ENCODE data around the gene PREP.
A peak's percentile ranks its signal among the peaks of the same experiment; 100 is the strongest.
"Not testable (repeated sequence)": the region's sequence is repeated elsewhere in the genome, so short reads cannot be mapped to it uniquely, and the experiment has no call there.

The PREP gene

GRCh38 chr6:105357165-105357564, 45.7 kb downstream of the PREP start:
- Histone ChIP-seq H3K27ac (no peak overlapping the region), H3K4me3 (no peak overlapping the region)

- H3K27ac ChIP-seq: no peak overlapping the region
- no peak overlapping the region for H3K4me3 ChIP-seq
These were observed 50.8 kb downstream of the PREP start for GRCh38 chr6:105352037-105352617.

- no peak overlapping the region for H3K27ac ChIP-seq
- no peak overlapping the region for H3K4me3 ChIP-seq
These were observed 54.0 kb downstream of the PREP start for GRCh38 chr6:105348897-105349296.

GRCh38 chr6:105346052-105346451, 56.8 kb downstream of the PREP start:
- no peak overlapping the region for H3K4me3 ChIP-seq
- peak overlapping the region in 1 of 21 experiments; percentile 49 for H3K27ac ChIP-seq

GRCh38 chr6:105345506-105345905, 57.4 kb downstream of the PREP start:
- Histone ChIP-seq H3K4me3 (no peak overlapping the region), H3K27ac (no peak overlapping the region)

GRCh38 chr6:105344881-105345370, 58.0 kb downstream of the PREP start:
- no peak overlapping the region for H3K27ac ChIP-seq

GRCh38 chr6:105338350-105338983, 64.4 kb downstream of the PREP start:
- not testable (repeated sequence) for H3K27ac ChIP-seq, H3K4me3 ChIP-seq

More at GRCh38 chr6:105344881-105345370, 58.0 kb downstream of the PREP start:
- no peak overlapping the region for H3K4me3 ChIP-seq

GRCh38 chr6:105336986-105337385, 65.9 kb downstream of the PREP start:
- no peak overlapping the region for H3K27ac ChIP-seq
- H3K4me3 ChIP-seq: no peak overlapping the region

GRCh38 chr6:105332576-105332975, 70.3 kb downstream of the PREP start:
- no peak overlapping the region for H3K4me3 ChIP-seq
- no peak overlapping the region for H3K27ac ChIP-seq

GRCh38 chr6:105331927-105332326, 71.0 kb downstream of the PREP start:
- Histone ChIP-seq H3K27ac (no peak overlapping the region), H3K4me3 (no peak overlapping the region)

GRCh38 chr6:105330913-105331312, 72.0 kb downstream of the PREP start:
- Histone ChIP-seq H3K4me3 (no peak overlapping the region), H3K27ac (no peak overlapping the region)

- no peak overlapping the region for H3K4me3 ChIP-seq
- H3K27ac ChIP-seq: no peak overlapping the region
These were observed 72.5 kb downstream of the PREP start for GRCh38 chr6:105330364-105330763.

GRCh38 chr6:105326833-105327770, 75.8 kb downstream of the PREP start:
- H3K4me3 ChIP-seq: no peak overlapping the region
- peak overlapping the region in 1 of 21 experiments; percentile 5 for H3K27ac ChIP-seq

- H3K27ac ChIP-seq: peak overlapping the region in 1 of 21 experiments; percentile 5
These were observed 76.7 kb downstream of the PREP start for GRCh38 chr6:105326216-105326615.

GRCh38 chr6:105324386-105324950, 78.4 kb downstream of the PREP start:
- no peak overlapping the region for H3K27ac ChIP-seq

More at GRCh38 chr6:105326216-105326615, 76.7 kb downstream of the PREP start:
- H3K4me3 ChIP-seq: no peak overlapping the region

GRCh38 chr6:105322499-105323225, 80.2 kb downstream of the PREP start:
- Histone ChIP-seq H3K4me3 (no peak overlapping the region), H3K27ac (no peak overlapping the region)

More at GRCh38 chr6:105324386-105324950, 78.4 kb downstream of the PREP start:
- H3K4me3 ChIP-seq: no peak overlapping the region

- no peak overlapping the region for H3K4me3 ChIP-seq
- no peak overlapping the region for H3K27ac ChIP-seq
These were observed 81.2 kb downstream of the PREP start for GRCh38 chr6:105321728-105322127.

- Histone ChIP-seq H3K27ac (no peak overlapping the region), H3K4me3 (no peak overlapping the region)
These were observed 81.7 kb downstream of the PREP start for GRCh38 chr6:105321207-105321606.

GRCh38 chr6:105320765-105321164, 82.1 kb downstream of the PREP start:
- Histone ChIP-seq H3K27ac (no peak overlapping the region), H3K4me3 (no peak overlapping the region)
